HG03439 (cell line): ENCODE data around the gene PTPRU.

ENCODE experiments used
- ATAC-seq: cut with Tn5 transposase; IDR thresholded peaks from one replicate; pipeline ENCODE4 v1.9.1; 2021; ENCODE audit warnings: mild to moderate bottlenecking, moderate library complexity; ENCODE audit not compliant: unreplicated experiment

The PTPRU gene

GRCh38 chr1:29243871-29244200, 7.5 kb downstream of the PTPRU start:
- ATAC-seq: no peak

GRCh38 chr1:29245261-29245660, 8.9 kb downstream of the PTPRU start:
- no peak for ATAC-seq

GRCh38 chr1:29245876-29246275, 9.6 kb downstream of the PTPRU start:
- no peak for ATAC-seq

GRCh38 chr1:29247044-29247443, 10.7 kb downstream of the PTPRU start:
- no peak for ATAC-seq

- no peak for ATAC-seq
Observed at GRCh38 chr1:29247571-29248273, 11.4 kb downstream of the PTPRU start.

GRCh38 chr1:29248409-29248808, 12.1 kb downstream of the PTPRU start:
- no peak for ATAC-seq

- ATAC-seq: no peak
Observed at GRCh38 chr1:29249170-29249691, 12.9 kb downstream of the PTPRU start.

GRCh38 chr1:29249951-29250581, 13.7 kb downstream of the PTPRU start:
- no peak for ATAC-seq

- no peak for ATAC-seq
Observed at GRCh38 chr1:29251164-29252124, 15.1 kb downstream of the PTPRU start.

GRCh38 chr1:29253180-29253579, 16.9 kb downstream of the PTPRU start:
- ATAC-seq: no peak

- no peak for ATAC-seq
Observed at GRCh38 chr1:29254346-29254745, 18.0 kb downstream of the PTPRU start.

- no peak for ATAC-seq
Observed at GRCh38 chr1:29255134-29255666, 18.9 kb downstream of the PTPRU start.

GRCh38 chr1:29256394-29256793, 20.1 kb downstream of the PTPRU start:
- ATAC-seq: no peak

- no peak for ATAC-seq
Observed at GRCh38 chr1:29256979-29257804, 20.9 kb downstream of the PTPRU start.

- ATAC-seq: no peak
Observed at GRCh38 chr1:29258189-29258975, 22.1 kb downstream of the PTPRU start.

- ATAC-seq: no peak
Observed at GRCh38 chr1:29258976-29259801, 22.9 kb downstream of the PTPRU start.

- ATAC-seq: no peak
Observed at GRCh38 chr1:29259802-29260441, 23.6 kb downstream of the PTPRU start.

- ATAC-seq: no peak
Observed at GRCh38 chr1:29260531-29260930, 24.2 kb downstream of the PTPRU start.
